ENCODE results near the gene RGS13.

RGS13 gene

DNA sequence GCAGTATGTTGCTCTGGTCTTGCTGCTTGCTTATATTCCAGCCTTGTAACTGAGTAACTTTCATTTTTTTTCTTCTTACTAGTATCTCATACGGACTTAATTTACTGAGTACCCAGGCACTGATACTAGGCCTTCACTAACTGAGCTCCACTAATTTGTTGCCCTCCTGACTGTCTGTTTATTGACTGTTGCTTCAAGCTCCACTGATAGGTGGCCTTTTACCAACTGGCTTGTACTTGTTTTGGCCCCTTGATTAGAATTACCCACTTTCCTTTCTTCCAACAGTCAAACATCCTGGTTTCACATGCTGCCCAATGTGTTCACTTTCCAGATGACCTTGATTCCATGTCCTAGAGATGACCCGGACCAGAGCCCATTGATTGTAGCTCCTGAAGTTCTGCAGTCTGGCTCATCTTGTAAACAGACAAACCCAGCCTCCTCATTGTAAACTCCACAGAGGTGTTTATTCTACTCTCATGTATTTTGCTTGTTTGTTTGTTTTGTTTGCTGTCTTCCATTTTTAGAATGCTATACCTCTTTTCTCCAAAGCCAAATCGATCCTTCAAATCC is 32.6 kb upstream of the RGS13 start:
- H3K4me1 ChIP-seq (ENCODE audit: insufficient read depth, low read length) = no peaks in the 10 kb centered on the region
- H3K27me3 ChIP-seq (ENCODE audit: insufficient read depth, low read length) = no peaks in the 10 kb centered on the region
- H3K9me3 ChIP-seq (ENCODE audit: insufficient read depth, low read depth, low read length) = no peaks in the 10 kb centered on the region
- H3K9ac ChIP-seq (ENCODE audit: low read depth, low read length) = no peak overlapping the region
- H3K36me3 ChIP-seq (ENCODE audit: insufficient read depth, low read depth, low read length) = no peaks in the 10 kb centered on the region
- H3K4me3 ChIP-seq (ENCODE audit: low read length) = no peak overlapping the region
- no peak overlapping the region for H3K27ac ChIP-seq (ENCODE audit: low read length)

DNA sequence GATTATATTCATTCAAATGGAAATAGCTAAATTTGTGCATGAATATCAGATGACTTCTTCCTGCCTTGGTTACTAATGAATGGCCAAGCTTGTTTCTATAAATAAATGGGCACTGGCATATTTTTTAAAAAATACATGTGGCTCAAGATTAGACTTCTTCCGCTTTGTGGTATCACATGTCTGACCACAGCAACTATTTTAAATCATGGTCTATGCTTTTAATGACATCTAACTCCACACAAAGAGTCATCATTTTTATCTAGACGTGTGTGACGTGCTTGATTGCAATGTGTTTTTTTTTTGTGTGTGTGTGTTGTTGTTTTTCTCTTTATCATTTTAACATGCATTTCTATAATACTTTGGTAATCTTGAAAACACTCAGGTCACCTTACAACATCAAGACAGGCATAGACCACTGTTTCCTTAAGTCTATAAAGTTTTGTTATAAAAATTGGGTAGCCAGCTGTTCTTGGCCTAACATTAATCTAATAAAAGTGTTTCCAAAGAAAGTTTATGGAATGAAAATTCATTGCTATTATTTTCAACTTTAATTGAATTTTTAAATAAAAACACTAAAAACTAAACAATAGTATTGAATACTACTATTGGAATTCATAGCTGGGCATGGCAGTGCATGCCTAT is 30.8 kb upstream of the RGS13 start:
- no peak overlapping the region for H3K9ac ChIP-seq (ENCODE audit: low read depth, low read length)
- H3K4me1 ChIP-seq (ENCODE audit: insufficient read depth, low read length) = no peaks in the 10 kb centered on the region
- H3K36me3 ChIP-seq (ENCODE audit: insufficient read depth, low read depth, low read length) = no peaks in the 10 kb centered on the region
- H3K4me3 ChIP-seq (ENCODE audit: low read length) = no peak overlapping the region
- no peaks in the 10 kb centered on the region for H3K9me3 ChIP-seq (ENCODE audit: insufficient read depth, low read depth, low read length)
- no peaks in the 10 kb centered on the region for H3K27me3 ChIP-seq (ENCODE audit: insufficient read depth, low read length)
- H3K27ac ChIP-seq (ENCODE audit: low read length) = no peak overlapping the region

DNA sequence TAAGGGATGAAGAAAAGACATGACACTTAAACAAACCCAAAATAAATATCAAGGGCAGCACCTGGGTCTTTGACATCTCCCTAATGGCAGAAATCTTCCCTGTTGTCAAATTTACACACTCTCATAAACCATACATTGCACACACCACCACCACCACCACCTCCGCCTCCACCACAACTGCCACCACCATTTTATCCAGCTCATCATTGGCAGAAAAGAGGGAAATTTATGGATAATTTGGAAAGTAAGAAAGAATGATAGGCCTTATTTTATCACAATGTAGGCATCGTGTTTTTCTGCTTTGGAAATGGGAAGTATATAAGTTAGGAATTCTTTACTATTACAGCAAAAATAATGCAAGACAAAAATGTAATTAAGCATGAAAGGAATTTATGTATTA is 27.3 kb upstream of the RGS13 start:
- no peaks in the 10 kb centered on the region for H3K9me3 ChIP-seq (ENCODE audit: insufficient read depth, low read depth, low read length)
- H3K27me3 ChIP-seq (ENCODE audit: insufficient read depth, low read length) = no peaks in the 10 kb centered on the region
- no peak overlapping the region for H3K27ac ChIP-seq (ENCODE audit: low read length)
- no peaks in the 10 kb centered on the region for H3K36me3 ChIP-seq (ENCODE audit: insufficient read depth, low read depth, low read length)
- H3K4me1 ChIP-seq (ENCODE audit: insufficient read depth, low read length) = no peaks in the 10 kb centered on the region
- no peak overlapping the region for H3K4me3 ChIP-seq (ENCODE audit: low read length)
- H3K9ac ChIP-seq (ENCODE audit: low read depth, low read length) = no peak overlapping the region

DNA sequence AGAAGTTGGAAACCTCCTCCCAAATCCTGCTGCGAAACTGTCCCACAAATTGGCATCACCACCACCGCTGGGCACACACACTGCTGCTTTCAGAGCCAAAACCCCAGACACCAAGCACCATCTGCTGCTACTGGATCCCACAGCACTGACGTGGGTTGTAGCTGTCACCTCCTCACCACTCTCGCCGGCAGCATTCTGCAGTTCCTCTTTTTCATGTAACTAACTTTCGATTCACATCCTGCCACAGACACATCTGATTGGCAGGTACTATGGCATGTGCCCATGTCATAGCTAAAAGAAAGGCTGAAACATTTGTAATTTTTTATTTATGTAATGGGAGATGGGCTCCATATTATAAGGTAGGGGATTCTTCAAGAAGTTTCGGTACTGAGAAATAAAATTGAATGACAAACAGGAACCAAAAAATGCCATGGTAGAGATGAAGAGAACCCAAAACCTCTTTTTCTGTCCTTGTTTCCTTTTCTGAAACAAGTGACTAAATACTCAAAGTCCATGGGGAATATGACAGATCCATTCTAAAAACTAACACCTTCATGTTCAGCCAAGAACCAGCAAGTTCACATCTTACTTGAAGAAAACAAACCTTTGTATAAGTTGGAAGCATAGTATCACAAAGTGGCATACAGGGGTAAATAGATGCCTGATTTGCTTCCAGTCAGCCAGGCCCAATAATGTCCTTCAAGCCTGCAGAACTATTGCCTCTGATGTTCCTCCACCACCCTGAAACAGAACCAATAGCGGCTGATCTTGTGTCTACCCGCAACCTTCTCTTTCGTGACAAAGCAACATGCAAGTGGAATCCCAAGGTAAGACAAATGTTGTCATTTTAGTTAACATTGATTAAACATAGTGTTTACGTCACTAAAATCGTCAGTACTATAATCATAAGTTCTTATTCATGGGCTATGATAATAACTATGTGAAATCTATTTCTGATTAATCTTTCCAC is 26.6 kb upstream of the RGS13 start:
- Histone ChIP-seq H3K27me3 (ENCODE audit: insufficient read depth, low read length) (no peaks in the 10 kb centered on the region), H3K36me3 (ENCODE audit: insufficient read depth, low read depth, low read length) (no peaks in the 10 kb centered on the region), H3K4me3 (ENCODE audit: low read length) (no peak overlapping the region), H3K9ac (ENCODE audit: low read depth, low read length) (no peak overlapping the region), H3K27ac (ENCODE audit: low read length) (no peak overlapping the region), H3K4me1 (ENCODE audit: insufficient read depth, low read length) (no peaks in the 10 kb centered on the region), H3K9me3 (ENCODE audit: insufficient read depth, low read depth, low read length) (no peaks in the 10 kb centered on the region)

DNA sequence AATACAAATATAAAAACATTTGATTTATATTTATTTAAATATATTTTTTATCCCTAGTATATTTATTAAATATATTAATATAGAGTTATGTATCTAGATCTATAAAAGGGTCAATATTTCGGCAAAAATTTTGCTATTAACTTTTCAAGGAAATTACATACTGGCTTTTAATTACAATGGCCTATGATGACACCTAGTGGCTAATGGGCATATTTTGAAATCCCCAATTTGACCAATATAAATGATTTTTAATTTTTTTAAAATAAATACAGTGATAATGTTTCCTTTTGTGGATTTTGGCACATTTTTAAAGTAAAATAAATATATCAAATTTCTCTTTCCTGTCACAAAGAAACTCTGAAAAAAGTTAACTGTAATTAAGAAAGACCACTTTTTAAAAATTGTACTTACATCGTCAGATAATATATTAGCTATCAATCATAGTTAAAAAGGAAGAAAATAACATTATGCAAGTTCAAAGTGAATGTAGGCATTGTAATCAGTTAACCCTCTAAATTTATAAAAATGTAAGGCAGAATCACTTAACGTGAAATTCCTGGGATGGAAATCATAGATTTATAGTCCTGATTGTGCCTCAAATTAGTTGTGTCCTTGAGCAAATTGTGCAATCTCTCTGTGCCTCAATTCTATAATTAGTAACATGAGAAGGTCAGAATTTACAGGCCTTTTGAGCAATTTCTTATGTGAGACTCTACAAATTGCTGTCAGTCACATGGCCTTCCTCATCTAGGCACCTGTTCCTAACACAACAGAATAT is 25.6 kb upstream of the RGS13 start:
- Histone ChIP-seq H3K4me1 (ENCODE audit: insufficient read depth, low read length) (no peaks in the 10 kb centered on the region), H3K9me3 (ENCODE audit: insufficient read depth, low read depth, low read length) (no peaks in the 10 kb centered on the region), H3K4me3 (ENCODE audit: low read length) (no peak overlapping the region), H3K27ac (ENCODE audit: low read length) (no peak overlapping the region), H3K27me3 (ENCODE audit: insufficient read depth, low read length) (no peaks in the 10 kb centered on the region), H3K36me3 (ENCODE audit: insufficient read depth, low read depth, low read length) (no peaks in the 10 kb centered on the region), H3K9ac (ENCODE audit: low read depth, low read length) (no peak overlapping the region)

DNA sequence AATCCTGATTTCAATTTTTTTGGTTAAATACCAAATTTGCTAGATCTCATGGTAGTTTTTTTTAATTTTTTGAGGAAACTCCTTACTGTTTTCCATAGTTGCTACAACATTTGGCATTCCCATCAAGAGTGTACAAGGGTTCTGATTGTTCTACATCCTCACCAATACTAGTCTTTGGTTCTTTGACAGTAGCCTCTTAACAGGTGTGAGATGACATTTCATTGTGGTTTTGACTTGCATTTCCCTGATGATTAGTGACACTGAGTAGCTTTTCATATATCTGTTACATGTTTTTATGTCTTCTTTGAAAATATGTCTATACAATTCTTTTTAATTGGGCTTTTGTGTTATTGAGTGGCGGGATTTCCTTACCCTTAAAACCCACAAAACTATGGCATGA is 20.9 kb upstream of the RGS13 start:
- H3K9ac ChIP-seq (ENCODE audit: low read depth, low read length) = no peak overlapping the region
- H3K27ac ChIP-seq (ENCODE audit: low read length) = no peak overlapping the region
- H3K27me3 ChIP-seq (ENCODE audit: insufficient read depth, low read length) = no peaks in the 10 kb centered on the region
- H3K4me1 ChIP-seq (ENCODE audit: insufficient read depth, low read length) = no peaks in the 10 kb centered on the region
- no peaks in the 10 kb centered on the region for H3K9me3 ChIP-seq (ENCODE audit: insufficient read depth, low read depth, low read length)
- H3K4me3 ChIP-seq (ENCODE audit: low read length) = no peak overlapping the region
- no peaks in the 10 kb centered on the region for H3K36me3 ChIP-seq (ENCODE audit: insufficient read depth, low read depth, low read length)

DNA sequence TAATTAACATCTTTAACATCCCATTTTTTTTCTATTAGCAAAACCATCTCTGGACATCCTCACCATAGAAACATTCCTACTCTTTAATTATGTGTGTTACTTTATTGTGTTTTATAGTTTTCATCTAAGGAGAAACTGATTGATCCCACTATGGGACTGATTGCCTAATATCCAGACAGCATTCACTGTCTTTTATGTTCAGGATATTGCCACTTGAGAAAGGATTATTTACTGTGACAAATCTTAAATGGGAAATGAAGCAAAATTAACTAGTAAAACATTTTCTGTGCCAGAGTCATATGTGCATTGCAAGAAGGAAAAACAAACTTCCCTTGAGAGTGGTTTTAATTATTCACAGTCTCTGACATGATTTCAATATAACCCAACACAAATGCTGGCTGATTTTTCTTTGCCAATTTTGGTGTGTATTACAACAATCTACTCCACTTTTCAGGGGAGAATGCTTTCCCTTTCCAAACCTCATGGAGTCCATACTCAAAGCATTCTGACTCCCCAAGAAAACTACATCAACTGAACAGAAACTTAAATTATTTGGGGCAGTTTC is 15.8 kb upstream of the RGS13 start:
- Histone ChIP-seq H3K36me3 (ENCODE audit: insufficient read depth, low read depth, low read length) (no peaks in the 10 kb centered on the region), H3K27me3 (ENCODE audit: insufficient read depth, low read length) (no peaks in the 10 kb centered on the region), H3K4me3 (ENCODE audit: low read length) (no peak overlapping the region), H3K9me3 (ENCODE audit: insufficient read depth, low read depth, low read length) (no peaks in the 10 kb centered on the region), H3K4me1 (ENCODE audit: insufficient read depth, low read length) (no peaks in the 10 kb centered on the region), H3K9ac (ENCODE audit: low read depth, low read length) (no peak overlapping the region), H3K27ac (ENCODE audit: low read length) (no peak overlapping the region)

DNA sequence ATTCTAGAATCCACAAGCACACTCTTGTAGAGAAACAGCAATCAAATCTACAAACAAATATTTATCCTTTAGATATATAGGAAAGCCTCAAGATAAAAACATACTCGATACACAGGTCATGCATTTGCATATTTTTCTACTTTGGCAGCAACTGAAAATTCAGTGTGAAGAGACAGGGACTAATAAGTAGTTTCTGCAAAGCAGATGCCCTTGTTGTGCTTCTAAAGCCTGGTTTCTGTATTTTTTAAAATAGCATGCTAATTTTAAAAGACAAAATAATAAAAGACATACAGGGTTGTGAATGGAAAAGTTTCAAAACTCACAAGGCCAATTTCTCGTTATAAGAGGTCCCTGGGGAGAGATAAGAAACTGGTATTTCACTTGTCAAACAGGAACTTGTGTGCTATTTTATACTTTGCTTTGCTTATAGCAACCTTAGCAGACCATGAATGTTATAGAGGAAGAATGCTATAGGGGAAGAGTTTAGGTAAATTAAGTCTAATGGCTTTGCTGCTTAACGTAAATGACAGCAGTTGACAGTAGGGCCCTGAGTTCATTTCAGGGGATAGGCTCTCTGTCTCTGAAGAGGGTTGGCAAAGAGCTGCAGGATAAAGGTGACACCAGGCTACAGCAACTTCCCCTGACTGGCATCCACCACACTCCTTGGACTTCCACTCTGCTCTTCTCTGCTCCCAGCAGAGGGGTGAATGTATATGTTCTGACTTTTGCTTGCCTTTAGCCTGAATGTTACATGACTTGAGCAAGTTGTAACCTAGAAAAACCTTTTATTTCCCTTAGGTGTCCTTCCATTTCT is 9.4 kb upstream of the RGS13 start:
- Histone ChIP-seq H3K27me3 (ENCODE audit: insufficient read depth, low read length) (no peaks in the 10 kb centered on the region), H3K36me3 (ENCODE audit: insufficient read depth, low read depth, low read length) (no peaks in the 10 kb centered on the region), H3K4me1 (ENCODE audit: insufficient read depth, low read length) (no peaks in the 10 kb centered on the region), H3K9ac (ENCODE audit: low read depth, low read length) (no peak overlapping the region), H3K4me3 (ENCODE audit: low read length) (no peak overlapping the region), H3K9me3 (ENCODE audit: insufficient read depth, low read depth, low read length) (no peaks in the 10 kb centered on the region), H3K27ac (ENCODE audit: low read length) (no peak overlapping the region)

DNA sequence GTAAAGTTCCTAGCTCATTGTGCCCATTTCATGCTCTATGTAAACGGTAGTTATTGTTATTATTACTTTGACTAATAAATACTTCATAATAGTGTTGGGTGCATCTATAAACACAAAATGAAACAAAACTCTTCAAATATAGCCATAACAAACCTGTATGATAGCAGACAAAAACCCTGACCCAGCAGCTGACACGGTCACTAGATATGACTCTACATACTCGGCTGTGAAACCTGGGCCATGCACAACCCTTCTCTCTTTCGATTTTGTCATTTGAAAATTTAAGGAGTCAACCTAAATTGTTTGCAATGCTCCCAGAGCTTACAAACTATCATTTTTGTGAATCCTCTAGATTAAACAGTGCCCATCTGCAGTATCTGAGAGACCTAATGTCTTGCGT is 8.0 kb upstream of the RGS13 start:
- Histone ChIP-seq H3K9me3 (ENCODE audit: insufficient read depth, low read depth, low read length) (no peaks in the 10 kb centered on the region), H3K27ac (ENCODE audit: low read length) (no peak overlapping the region), H3K27me3 (ENCODE audit: insufficient read depth, low read length) (no peaks in the 10 kb centered on the region), H3K9ac (ENCODE audit: low read depth, low read length) (no peak overlapping the region), H3K36me3 (ENCODE audit: insufficient read depth, low read depth, low read length) (no peaks in the 10 kb centered on the region), H3K4me3 (ENCODE audit: low read length) (no peak overlapping the region), H3K4me1 (ENCODE audit: insufficient read depth, low read length) (peaks cover 5% of the 10 kb centered on the region; the same call in 1 of the 2 replicates)

DNA sequence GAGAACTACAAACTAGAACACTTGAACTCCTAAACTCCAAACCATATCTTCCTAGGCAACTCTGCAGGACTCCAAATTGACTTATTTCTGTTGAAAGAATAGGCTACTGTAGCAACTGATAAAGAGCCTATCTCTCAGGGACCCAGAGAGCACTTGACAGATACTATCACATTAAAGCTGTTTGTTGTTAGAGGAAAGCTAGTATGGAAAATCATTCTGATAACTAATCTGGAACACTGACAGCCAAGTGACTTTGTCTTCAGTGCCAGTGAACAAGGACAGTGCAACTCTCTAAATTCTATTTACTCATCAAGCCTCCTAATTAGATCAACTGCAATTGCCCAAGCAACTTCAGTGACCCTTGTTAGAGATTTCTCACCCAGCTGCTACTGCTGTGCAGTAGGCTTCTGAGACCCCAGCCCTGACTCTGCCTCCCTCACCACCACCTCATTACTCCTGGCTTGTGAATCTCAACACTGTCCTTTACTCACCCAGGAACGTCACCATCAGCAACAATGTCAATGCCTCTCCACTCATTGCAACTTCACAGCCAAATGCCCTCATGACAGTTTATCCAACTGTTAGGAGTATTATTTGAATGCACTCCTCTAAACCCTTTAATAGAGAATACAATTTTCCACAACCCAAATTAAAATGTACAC is 7.4 kb upstream of the RGS13 start:
- no peak overlapping the region for H3K9ac ChIP-seq (ENCODE audit: low read depth, low read length)
- no peaks in the 10 kb centered on the region for H3K36me3 ChIP-seq (ENCODE audit: insufficient read depth, low read depth, low read length)
- H3K4me3 ChIP-seq (ENCODE audit: low read length) = no peak overlapping the region
- H3K9me3 ChIP-seq (ENCODE audit: insufficient read depth, low read depth, low read length) = no peaks in the 10 kb centered on the region
- H3K4me1 ChIP-seq (ENCODE audit: insufficient read depth, low read length) = peaks cover 5% of the 10 kb centered on the region; the same call in 1 of the 2 replicates
- H3K27me3 ChIP-seq (ENCODE audit: insufficient read depth, low read length) = no peaks in the 10 kb centered on the region
- H3K27ac ChIP-seq (ENCODE audit: low read length) = no peak overlapping the region

Measured in iPS-20b (cell line).